GM19395 (cell line): ENCODE data around the gene PRSS22.

ENCODE experiments used
- ATAC-seq: cut with Tn5 transposase; IDR thresholded peaks from one replicate; pipeline ENCODE4 v1.9.1; 2021; ENCODE audit warnings: mild to moderate bottlenecking, moderate library complexity; ENCODE audit not compliant: unreplicated experiment

Gene PRSS22

GRCh38 chr16:2881783-2882649 is 24.0 kb upstream of the PRSS22 start:
- peak; percentile 2 for ATAC-seq

DNA sequence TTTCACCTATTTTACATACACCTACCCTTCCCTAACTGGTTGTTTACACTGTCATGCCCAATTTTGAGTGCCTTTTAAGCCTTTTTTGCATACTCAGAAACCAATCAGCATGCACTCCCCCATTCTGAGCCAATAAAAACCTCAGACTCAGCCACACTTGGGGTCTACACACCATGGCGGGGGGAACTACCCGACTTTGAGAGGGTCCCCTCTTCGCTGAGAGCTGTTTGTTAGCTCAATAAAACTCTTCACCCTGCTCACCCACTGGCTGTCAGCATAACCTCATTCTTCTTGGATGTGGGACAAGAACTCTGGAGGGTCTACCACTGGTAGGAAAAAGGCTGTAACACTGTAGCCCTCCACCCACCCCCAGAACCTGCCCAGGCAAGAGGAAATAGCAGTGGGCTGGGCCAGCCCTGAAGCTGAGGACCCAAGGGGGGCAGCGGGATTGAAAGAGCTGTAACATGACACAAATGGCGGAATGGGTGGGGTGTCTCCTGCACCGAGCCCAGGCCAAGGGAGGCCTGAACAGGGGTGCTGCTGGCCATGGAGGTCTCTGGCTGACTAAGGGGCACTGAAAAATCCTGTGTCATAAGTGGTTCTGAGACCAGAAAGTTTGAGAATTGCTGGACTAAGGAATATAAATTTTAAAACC is 22.0 kb upstream of the PRSS22 start:
- no peak for ATAC-seq

DNA sequence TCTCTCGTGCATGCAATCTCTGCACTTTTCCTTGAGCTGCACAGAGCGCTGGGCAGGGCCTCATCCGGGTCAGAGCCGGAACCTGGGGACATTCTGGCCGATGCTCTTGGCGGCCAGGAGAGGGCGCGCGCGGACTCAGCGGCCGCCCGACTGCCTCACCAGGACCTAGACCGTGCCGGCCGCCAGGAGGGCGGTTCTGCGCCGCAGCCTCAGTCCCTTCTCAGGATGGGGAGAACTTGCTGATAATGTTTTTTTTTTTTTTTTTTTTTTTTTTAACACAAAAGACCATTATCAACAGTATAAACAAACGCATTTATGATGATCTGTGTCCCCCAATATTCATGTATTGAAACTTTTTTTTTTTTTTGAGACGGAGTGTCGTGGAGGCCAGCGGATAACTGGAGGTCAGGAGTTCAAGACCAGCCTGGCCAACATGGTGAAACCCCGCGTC is 17.0 kb upstream of the PRSS22 start:
- no peak for ATAC-seq

DNA sequence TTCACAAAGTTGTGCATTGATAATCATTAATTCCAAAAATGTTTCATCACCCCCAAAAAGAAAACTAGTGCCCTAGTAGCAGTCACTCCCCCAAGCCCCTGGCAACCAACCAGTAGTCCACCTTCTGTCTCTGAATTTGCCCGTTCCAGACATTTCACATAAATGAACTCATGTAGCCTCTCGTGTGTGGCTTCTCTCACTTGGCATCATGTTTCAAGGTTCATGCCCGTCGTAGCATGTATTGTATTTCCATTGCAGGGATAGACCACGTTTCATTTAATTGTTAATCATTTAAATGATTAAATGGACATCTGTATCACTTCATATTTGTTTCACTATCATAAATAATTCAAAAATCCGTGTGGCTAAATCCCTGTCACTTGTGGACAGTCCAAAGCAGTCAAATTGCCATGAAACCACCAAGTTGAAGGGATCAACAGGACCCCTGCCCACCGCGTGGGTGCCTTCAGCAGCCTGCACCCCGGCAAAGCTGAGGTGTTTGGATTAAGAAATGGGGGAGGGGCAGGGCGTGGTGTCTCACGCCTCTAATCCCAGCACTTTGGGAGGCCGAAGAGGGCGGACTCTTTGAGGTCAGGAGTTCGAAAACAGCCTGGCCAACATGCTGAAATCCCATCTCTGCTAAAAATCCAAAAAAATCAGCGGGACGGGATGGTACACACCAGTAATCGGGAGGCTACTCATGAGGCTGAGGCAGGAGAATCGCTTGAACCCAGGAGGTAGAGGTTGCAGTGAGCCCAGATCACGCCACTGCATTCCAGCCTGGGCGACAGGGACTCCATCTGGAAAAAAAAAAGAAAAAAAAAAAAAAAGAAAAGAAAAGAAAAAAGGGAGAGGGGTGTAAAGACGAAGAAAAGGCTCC is 16.3 kb upstream of the PRSS22 start:
- ATAC-seq, result no peak

- no peak for ATAC-seq
Measured at GRCh38 chr16:2871926-2872325, 14.0 kb upstream of the PRSS22 start.

DNA sequence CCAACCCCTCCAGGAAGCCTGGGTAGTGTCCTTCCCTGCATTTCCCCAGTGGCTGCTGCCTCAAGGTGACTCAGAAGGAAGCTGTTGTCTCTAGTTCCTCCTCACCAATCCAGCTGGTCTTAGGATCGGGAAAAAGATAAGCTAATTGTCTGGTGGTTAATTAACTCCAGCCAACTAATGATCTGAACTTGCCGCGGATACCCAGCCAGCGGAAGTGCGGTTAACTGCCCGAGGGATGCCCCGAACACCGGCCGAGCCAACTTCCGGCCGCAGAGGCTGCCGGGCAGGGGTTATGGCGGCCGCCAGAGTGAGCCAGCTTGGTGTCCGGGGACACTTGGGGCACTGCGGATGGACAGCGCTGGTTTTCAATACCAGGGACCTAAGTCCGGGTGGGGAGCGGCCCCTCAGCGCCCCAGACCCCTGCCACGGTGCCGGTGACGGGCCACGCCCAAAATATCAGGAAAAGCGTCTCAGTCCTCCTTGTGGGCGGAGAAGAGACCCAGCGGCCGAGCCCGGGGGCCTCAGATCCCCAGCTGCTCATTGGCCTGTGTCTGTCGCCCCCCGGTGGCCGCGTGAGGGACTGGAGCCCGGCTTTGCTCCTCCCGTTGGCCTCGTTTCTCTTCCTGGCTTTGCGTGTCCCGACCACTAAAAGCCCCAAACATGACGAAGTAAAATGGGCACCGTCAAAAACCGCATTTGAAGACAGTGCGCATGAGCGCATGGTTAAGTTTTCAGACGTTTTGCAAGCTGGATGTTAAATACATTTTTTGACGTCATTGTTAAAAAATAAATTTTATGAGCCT is 10.2 kb upstream of the PRSS22 start:
- ATAC-seq, result peak; percentile 89

DNA sequence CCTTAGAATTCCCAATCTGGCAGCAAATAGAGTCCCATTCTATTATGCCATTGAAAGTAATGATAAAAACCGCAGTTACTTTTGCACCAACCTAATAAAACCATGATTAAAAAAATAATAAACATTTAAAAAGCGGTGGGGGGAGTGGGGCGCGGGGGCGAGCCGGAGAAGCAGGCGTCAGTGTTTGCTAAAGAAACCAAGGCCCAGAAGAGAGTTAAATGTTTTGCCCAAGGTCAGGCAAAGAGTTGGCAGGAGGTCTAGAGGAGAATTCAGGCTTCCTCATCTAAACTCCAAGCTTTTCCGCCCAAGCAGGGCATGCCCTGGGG is 9.7 kb upstream of the PRSS22 start:
- ATAC-seq, result no peak

- ATAC-seq, result no peak
Measured at GRCh38 chr16:2866431-2866830, 8.5 kb upstream of the PRSS22 start.

- ATAC-seq, result no peak
Measured at GRCh38 chr16:2865651-2866050, 7.7 kb upstream of the PRSS22 start.

DNA sequence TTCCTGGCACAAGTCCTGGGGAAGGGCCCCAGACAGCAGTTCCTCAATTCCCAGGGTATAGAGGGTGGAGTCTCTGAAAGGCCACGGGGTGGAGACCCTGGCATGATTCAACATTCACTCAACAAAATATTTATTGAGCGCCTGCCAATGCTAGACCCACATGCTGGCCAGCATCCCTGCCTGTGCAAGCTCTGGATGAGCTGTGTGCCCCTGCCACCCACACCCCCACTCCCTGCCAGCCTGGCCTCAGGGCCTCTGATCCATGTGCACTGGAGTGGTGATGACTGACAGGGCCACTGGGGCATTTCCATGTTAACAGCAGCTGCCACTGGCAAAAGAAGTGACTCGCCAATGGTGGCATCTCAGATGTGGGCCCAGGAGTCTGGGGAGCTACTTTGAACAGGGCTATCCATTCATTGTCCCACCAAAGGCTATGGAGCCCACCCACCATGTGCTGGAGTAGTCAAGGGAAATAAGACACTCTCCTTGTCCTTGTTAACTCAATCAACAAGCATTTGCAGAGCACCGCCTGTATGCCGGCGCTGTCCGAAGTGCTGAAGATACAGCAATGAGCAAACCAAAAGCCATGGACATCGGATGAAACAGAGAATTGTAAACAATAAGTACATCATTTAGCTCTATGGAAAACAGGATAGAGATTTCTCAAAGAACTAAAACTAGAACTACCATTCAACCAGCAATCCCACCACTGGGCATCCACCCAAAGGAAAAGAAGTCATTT is 3.0 kb upstream of the PRSS22 start:
- ATAC-seq, result no peak

DNA sequence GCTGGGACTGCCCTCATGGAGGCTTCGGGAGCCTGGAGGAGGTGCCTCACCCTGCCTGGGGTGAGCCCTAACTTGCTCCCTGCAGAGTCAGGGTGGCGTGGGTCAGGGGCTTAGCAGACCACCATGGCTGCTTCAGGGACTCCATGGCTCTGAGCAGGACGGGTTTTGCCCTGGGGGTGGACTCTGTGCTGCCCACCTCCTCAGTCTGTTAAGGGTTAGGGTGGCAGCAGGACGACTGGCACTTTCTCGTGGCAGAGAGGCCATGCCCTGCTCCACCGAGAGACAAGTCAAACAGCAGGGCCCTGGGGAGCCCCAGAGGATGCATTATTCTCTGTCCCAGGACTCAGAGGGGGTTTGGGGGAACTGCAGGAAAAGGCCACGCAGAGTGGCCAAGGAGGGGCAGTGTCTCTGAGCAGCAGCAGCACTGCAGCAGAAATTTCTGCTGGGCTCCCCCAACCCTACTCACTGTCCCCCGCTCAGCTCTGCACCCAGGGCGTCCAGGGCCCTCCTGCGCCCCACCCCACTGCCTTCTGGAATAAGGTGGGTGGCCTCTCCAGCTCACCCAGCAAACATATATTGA is 1.8 kb upstream of the PRSS22 start:
- no peak for ATAC-seq

DNA sequence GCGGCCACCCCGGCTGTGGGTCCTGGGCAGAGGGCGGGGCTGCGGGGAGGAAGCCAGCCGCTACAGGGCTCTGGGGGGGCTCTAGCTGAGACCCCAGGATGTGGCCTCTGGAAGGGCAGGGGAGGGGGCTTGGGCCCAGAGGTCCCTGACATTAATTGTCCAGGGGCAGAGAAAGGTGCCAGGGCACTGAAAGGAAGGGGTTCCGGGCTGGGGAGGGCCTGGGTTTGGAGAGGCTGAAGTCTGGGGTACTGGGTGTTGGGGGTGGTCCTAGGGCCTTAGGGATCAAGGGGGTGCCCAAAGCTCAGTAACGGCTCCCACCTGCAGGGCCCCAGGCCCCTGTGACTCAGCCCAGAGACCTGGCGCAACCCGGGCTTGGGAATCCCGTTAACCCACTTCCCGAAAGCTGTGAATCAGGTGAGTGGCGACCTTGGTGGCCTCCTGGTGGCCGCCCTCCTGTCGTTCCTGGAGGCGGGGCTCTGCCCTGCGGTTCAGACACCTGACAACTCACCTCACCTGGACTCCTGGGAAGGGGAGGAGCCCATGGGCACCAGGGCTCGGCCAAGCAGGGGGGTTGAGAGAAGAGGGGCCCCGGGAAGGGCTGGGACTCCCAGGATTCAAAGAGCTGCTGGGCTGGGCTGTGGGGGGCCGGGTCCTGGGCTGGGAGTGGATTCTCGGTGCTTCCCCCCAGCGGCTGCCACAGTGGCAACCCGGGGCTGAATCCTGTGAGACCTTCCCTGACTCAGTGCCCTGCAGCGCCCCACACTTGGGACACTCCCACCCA is 465 bp upstream of the PRSS22 start:
- ATAC-seq, result no peak

- ATAC-seq, result no peak
Measured at GRCh38 chr16:2856686-2857450, 1.1 kb downstream of the PRSS22 start.

DNA sequence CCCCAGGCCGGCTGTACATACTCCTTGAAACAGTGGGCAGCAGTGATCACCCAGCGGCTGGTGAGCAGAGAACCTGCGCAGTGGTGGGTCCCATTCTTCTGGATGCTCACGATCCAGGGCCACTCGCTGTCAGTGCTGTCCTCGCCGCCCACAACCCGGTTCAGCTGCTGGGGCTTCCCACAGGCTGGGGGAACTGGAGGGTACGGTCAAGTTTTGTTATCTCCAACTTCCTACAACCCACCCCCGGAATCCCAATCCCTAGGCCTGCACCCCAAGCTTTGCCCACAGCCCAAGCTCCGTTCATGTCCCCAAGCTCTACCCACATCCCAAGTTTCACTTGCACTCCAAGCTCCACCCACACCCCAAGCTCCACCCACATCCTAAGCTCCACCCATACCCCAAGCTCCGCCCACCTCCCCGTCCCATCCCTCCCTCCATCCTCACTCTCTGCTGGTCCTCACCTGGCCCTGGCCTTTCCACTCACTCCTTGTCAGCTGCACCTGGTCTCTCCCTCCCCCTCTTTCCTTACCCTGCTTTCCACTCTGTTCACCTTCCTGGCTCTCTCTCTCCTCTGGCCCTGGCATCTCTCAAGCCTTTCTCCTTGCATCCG is 1.8 kb downstream of the PRSS22 start:
- ATAC-seq, result no peak

GRCh38 chr16:2855536-2855935 is 2.4 kb downstream of the PRSS22 start:
- ATAC-seq, result no peak

DNA sequence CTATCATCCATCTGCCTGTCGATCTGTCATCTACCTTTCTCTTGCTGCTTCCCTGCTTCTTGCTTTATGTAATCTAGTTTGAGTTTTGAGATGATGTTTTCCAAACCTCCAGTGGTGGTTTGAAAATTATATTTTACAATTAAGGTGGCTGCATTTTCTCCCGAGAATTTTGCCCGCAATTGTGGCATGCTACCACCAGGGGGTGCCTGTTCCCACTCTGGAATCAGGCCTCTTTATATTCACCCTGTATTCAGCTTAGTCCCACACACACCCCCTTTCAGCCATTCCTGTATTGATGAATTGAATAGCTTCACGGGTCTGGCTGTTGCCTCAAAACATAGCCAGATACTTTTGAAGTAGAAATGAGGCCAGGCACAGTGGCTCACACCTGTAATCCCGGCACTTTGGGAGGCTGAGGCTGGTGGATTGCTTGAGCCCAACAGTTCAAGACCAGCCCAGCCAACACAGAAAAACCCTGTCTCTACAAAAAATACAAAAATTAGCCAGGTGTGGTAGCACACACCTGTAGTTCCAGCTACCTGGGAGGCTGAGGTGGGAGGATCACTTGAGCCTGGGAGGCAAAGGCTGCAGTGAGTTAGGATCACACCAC is 3.2 kb downstream of the PRSS22 start:
- no peak for ATAC-seq

DNA sequence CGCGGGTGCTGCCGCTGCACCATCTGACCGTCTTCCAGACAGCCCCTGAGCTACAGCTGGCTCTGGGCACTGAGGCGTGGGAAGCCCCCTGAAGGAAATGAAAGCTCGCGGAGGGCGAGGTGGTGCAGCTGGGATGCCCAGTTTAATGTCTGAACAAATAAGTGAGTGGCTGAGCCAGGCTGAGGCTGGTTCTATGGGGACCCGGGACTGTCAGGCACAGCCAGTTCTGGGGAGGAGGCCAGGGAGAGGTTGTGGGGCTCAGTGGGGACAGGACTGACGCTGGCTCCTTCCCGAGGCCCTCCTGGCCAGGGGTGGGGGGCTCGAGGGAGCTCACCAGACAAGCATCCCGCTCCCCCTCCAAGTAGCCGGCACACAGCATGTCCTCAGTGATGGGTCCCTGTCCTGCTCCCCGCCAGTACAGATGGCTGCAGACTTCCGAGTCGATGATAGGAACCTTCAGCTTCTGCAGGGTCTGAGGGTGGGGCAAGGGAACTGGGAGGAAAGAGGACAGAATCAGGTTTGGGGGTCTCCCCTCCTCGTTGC is 4.4 kb downstream of the PRSS22 start:
- ATAC-seq, result no peak
